Body of pancreas (tissue), 4 donors: ENCODE data around the gene MKNK2.

Experiments used
- CTCF ChIP-seq, 7 experiments: fragments of 450-650 bp in 4 of 7; fragments of 200-600 bp in 3 of 7; sonication (generic) in 3 of 7; IDR thresholded peaks; one replicate each; pipeline ENCODE4 v1.5.1; 2016 to 2019; ENCODE audit warnings: antibody characterized with exemption in 7 of 7
- POLR2A ChIP-seq, 3 donors: fragments of 450-650 bp; IDR thresholded peaks; one replicate each; pipeline ENCODE4 v1.6.1; 2016; ENCODE audit warnings: antibody characterized with exemption in 3 of 3, mild to moderate bottlenecking in 2 of 3

GRCh38 chr19:2010135-2010668 is 40.8 kb downstream of the MKNK2 start:
- no peak for TF ChIP-seq POLR2A (IDR thresholded peaks at IDR 0.05)
- TF ChIP-seq CTCF (IDR thresholded peaks at IDR 0.05), result no peak
